HepG2 (cell line): Measurements from ENCODE around the gene PLA2R1.

Experiments used
- ADNP ChIP-seq: sonication (generic); formaldehyde crosslinking; IDR thresholded peaks from 2 replicates; pipeline ENCODE4 v1.4.0; 2020; ENCODE audit warnings: missing genetic modification reagents
- FIP1L1 ChIP-seq: fragments of 200-400 bp; formaldehyde crosslinking; IDR thresholded peaks from 2 replicates; pipeline ENCODE4 v1.6.1; 2018; ENCODE audit warnings: low read depth, mild to moderate bottlenecking, low read length, moderate library complexity, borderline replicate concordance; ENCODE audit not compliant: insufficient read depth
- FOSL1 ChIP-seq: sonication (generic); formaldehyde crosslinking; IDR thresholded peaks from 2 replicates; pipeline ENCODE4 v1.9.0; 2021; ENCODE audit warnings: missing genetic modification reagents, borderline replicate concordance
- GABPA ChIP-seq, 2 experiments: IDR thresholded peaks; 2 replicates each; pipeline ENCODE4 v1.6.1; 2011 to 2016; ENCODE audit warnings: low read depth in 2 of 2, low read length in 1 of 2, missing biosample characterization in 1 of 2, missing genetic modification characterization in 1 of 2
- TAF1 ChIP-seq: sonication (generic); formaldehyde crosslinking; IDR thresholded peaks from 2 replicates; pipeline ENCODE4 v1.4.0; 2020; ENCODE audit warnings: missing genetic modification reagents
- ZNF367 ChIP-seq: sonication (generic); formaldehyde crosslinking; IDR thresholded peaks from 2 replicates; pipeline ENCODE4 v1.4.0; 2020; ENCODE audit warnings: missing genetic modification reagents, borderline replicate concordance
- TF ChIP-seq, protein P1 (sequence below): IDR thresholded peaks from 2 replicates; pipeline ENCODE4 v1.6.1; 2012; ENCODE audit warnings: low read depth, low read length, improper control_type of control experiment
- TF ChIP-seq, protein P2 (sequence below): sonication (generic); formaldehyde crosslinking; IDR thresholded peaks from 2 replicates; pipeline ENCODE4 v1.4.0; 2020; ENCODE audit warnings: missing genetic modification reagents, borderline replicate concordance

- no peak for TF ChIP-seq GABPA (IDR thresholded peaks at IDR 0.05; ENCODE audit: low read depth, low read length)
- no peak for TF ChIP-seq GABPA (CRISPR knock-in tag; IDR thresholded peaks at IDR 0.05; ENCODE audit: low read depth)
- no peak for TF ChIP-seq ADNP
- TF ChIP-seq, protein P1, sequence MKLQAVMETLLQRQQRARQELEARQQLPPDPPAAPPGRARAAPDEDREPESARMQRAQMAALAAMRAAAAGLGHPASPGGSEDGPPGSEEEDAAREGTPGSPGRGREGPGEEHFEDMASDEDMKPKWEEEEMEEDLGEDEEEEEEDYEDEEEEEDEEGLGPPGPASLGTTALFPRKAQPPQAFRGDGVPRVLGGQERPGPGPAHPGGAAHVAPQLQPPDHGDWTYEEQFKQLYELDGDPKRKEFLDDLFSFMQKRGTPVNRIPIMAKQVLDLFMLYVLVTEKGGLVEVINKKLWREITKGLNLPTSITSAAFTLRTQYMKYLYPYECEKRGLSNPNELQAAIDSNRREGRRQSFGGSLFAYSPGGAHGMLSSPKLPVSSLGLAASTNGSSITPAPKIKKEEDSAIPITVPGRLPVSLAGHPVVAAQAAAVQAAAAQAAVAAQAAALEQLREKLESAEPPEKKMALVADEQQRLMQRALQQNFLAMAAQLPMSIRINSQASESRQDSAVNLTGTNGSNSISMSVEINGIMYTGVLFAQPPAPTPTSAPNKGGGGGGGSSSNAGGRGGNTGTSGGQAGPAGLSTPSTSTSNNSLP = no peak
- no peak for TF ChIP-seq FIP1L1
- no peak for TF ChIP-seq ZNF367 (CRISPR knock-in tag)
- no peak for TF ChIP-seq TAF1 (CRISPR knock-in tag)
- TF ChIP-seq FOSL1 (CRISPR knock-in tag) = no peak
- TF ChIP-seq, protein P2, sequence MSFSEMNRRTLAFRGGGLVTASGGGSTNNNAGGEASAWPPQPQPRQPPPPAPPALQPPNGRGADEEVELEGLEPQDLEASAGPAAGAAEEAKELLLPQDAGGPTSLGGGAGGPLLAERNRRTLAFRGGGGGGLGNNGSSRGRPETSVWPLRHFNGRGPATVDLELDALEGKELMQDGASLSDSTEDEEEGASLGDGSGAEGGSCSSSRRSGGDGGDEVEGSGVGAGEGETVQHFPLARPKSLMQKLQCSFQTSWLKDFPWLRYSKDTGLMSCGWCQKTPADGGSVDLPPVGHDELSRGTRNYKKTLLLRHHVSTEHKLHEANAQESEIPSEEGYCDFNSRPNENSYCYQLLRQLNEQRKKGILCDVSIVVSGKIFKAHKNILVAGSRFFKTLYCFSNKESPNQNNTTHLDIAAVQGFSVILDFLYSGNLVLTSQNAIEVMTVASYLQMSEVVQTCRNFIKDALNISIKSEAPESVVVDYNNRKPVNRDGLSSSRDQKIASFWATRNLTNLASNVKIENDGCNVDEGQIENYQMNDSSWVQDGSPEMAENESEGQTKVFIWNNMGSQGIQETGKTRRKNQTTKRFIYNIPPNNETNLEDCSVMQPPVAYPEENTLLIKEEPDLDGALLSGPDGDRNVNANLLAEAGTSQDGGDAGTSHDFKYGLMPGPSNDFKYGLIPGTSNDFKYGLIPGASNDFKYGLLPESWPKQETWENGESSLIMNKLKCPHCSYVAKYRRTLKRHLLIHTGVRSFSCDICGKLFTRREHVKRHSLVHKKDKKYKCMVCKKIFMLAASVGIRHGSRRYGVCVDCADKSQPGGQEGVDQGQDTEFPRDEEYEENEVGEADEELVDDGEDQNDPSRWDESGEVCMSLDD (CRISPR knock-in tag) = no peak
Observed at GRCh38 chr2:159995038-159995437, 67.4 kb downstream of the PLA2R1 start.
